Keratinocyte (primary cell): ENCODE data around the gene OR10Z1.

ENCODE experiments used
- EZH2 ChIP-seq: IDR thresholded peaks from one replicate; pipeline ENCODE4 v1.6.1; 2012; ENCODE audit warnings: inconsistent platforms, mild to moderate bottlenecking, low read length, moderate library complexity
- TF ChIP-seq, protein P1 (sequence below), 3 experiments: IDR thresholded peaks in 1 of 3; conservative IDR thresholded peaks in 1 of 3; optimal IDR thresholded peaks in 1 of 3; 2 replicates in 2 of 3; 3 replicates in 1 of 3; pipeline versions ENCODE3 to v1.5.1; 2011; ENCODE audit warnings: low read length in 3 of 3, mild to moderate bottlenecking in 3 of 3, moderate library complexity in 2 of 3, control low read depth in 1 of 3, inconsistent platforms in 1 of 3; ENCODE audit not compliant: insufficient read depth in 2 of 3; ENCODE audit errors: extremely low read depth in 1 of 3

- TF ChIP-seq, protein P1, sequence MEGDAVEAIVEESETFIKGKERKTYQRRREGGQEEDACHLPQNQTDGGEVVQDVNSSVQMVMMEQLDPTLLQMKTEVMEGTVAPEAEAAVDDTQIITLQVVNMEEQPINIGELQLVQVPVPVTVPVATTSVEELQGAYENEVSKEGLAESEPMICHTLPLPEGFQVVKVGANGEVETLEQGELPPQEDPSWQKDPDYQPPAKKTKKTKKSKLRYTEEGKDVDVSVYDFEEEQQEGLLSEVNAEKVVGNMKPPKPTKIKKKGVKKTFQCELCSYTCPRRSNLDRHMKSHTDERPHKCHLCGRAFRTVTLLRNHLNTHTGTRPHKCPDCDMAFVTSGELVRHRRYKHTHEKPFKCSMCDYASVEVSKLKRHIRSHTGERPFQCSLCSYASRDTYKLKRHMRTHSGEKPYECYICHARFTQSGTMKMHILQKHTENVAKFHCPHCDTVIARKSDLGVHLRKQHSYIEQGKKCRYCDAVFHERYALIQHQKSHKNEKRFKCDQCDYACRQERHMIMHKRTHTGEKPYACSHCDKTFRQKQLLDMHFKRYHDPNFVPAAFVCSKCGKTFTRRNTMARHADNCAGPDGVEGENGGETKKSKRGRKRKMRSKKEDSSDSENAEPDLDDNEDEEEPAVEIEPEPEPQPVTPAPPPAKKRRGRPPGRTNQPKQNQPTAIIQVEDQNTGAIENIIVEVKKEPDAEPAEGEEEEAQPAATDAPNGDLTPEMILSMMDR (optimal IDR thresholded peaks at IDR 0.05 in 1 of 3, IDR thresholded peaks at IDR 0.05 in 1 of 3, conservative IDR thresholded peaks at IDR 0.05 in 1 of 3; ENCODE audit: extremely low read depth in 1 of 3, insufficient read depth in 2 of 3, low read length in 3 of 3) = no peak
- TF ChIP-seq EZH2 = no peak
Observed at GRCh38 chr1:158600735-158601134, 4.3 kb upstream of the OR10Z1 start.
